COLO668 (cell line): Measurements from ENCODE around the gene GNA14.
"Not testable (repeated sequence)": the region's sequence is repeated elsewhere in the genome, so short reads cannot be mapped to it uniquely, and the experiment has no call there.

Experiments
- DNase-seq: peaks from one replicate; lab custom pipeline; 2025; ENCODE audit not compliant: unreplicated experiment; lab: John Stamatoyannopoulos, UW

GNA14 gene

GRCh38 chr9:77647267-77648233 lies 572 bp downstream of the GNA14 start:
- peak; percentile 63 for DNase-seq

- no peak for DNase-seq
These were observed 4.3 kb downstream of the GNA14 start for GRCh38 chr9:77643871-77644270.

DNA sequence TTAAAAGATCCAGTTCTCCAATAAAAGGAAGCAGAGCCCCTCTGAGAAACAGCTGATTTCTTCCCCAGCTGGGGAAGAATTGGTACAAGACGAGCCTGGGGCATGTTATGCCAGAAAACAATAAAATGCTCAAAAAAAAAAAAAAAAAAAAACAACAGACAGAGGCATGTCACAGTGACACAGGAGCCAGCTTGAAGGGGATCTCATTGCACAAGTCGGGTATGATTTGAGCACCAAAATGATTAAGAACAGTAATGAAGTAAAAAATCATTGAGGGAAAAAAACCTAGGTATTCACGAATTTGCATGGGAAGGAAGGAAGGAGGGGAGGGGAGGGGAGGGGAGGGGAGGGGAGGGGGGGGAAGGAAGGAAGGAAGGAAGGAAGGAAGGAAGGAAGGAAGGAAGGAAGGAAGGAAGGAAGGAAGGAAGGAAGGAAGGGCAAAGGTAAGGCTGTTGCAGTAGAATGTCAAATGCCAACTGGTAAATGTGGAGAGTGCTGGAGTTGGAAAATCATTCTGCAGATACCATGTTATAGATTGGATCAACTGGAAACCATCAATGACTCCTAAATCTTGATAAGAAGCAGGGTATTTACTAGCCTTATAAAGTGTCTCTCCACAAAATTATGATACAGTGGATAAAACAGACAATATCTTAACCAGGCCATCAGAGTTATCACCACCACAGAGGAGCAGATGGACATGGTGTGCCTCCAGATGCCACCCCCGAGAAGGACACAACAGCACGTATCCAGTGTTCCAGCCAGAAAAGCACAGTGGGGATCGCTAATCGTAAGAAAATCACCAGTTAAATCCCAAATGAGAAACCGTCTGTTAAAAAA lies 7.2 kb downstream of the GNA14 start:
- no peak for DNase-seq

- DNase-seq: no peak
These were observed 15.5 kb downstream of the GNA14 start for GRCh38 chr9:77632652-77633051.

DNA sequence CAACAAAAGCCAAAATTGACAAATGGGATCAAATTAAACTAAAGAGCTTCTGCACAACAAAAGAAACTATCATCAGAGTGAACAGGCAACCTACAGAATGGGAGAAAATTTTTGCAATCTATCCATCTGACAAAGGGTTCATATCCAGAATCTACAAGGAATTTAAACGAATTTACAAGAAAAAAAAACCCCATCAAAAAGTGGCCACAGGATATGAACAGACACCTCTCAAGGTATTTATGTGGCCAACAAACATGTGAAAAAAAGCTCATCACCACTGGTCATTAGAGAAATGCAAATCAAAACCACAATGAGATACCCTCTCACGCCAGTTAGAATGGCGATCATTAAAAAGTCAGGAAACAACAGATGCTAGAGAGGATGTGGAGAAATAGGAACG lies 19.3 kb downstream of the GNA14 start:
- DNase-seq: not testable (repeated sequence)

DNA sequence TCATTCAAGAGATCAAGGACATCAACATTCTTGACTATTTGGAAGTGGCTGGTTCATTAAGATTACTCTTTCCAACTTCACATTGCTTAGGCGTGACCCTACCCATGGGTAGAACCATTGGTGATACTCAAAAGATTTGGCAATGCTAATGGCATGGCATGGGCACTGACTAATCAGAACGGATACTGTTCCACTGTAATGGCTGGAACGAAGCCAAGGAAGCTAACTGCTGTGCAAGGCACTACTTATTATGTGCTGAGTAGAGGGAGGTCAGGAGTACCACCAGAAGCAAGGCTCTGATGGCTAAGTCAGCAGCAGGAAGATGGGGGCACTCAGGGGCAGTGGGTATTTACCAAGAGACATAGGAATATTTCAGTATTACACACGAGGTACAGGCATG lies 31.9 kb downstream of the GNA14 start:
- peak; percentile 15 for DNase-seq

- DNase-seq: no peak
These were observed 33.5 kb downstream of the GNA14 start for GRCh38 chr9:77614645-77615044.

- no peak for DNase-seq
These were observed 41.6 kb downstream of the GNA14 start for GRCh38 chr9:77606526-77606925.

- no peak for DNase-seq
These were observed 42.5 kb downstream of the GNA14 start for GRCh38 chr9:77605449-77606220.

- DNase-seq: no peak
These were observed 43.8 kb downstream of the GNA14 start for GRCh38 chr9:77604316-77604715.

DNA sequence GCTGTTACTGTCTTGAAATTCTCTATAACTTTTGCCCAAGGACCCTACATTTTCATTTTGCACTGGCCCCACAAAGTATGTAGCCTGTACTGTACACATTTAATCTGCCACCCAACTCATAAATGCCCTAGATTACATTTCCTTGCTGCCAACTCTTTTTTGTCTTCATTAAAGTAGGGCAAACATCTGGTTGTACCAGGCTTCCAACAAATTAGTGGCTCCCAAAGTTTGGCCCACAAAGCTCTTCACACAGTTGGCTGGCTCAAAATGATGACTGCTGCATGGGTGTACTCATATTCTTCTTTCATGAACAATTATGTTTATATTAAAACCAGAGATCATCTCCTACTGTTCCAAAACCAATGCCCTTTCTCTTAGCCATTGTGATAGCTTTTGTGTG lies 45.3 kb downstream of the GNA14 start:
- DNase-seq: no peak

GRCh38 chr9:77601476-77602099 lies 46.5 kb downstream of the GNA14 start:
- DNase-seq: no peak

GRCh38 chr9:77600810-77601209 lies 47.3 kb downstream of the GNA14 start:
- DNase-seq: no peak

DNA sequence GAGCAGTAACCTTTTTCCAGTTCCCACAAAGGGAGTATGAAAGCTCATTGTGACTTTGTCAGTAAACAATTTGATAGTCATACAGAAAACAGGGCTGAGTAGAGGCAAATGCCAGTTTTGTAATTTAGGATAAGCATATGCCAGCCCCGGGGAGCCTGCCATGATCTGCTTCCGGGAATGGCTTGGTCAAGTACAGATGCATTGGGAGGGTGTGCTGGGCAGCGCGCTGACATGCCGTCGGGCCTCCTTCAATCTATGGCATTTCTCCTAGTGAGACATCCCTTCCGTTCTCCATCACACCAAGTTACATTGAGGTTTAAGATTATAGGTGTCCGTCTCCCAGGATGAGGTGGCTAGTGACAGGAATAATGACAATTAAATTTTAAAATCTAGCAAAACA lies 48.6 kb downstream of the GNA14 start:
- no peak for DNase-seq

DNA sequence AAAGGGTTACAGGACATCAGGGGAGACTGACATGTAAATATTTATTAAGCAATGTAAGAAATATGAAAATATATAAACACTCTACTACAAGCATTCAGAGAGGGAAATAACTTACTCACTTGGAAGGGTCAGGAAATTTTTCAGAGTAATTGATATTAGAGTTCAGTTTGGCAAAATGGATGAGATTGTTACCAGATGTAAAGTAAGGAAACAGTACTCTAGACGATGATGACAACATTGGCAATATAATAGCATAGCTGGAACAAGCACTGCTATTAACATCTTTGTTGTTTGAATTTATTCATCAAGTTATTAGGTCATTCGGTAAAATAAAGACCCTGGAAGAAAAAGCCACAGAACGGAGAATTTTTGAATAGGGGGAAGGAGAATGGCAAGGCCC lies 49.1 kb downstream of the GNA14 start:
- DNase-seq: no peak

GRCh38 chr9:77598524-77598923 lies 49.6 kb downstream of the GNA14 start:
- DNase-seq: peak; percentile 13

GRCh38 chr9:77597057-77597456 lies 51.1 kb downstream of the GNA14 start:
- no peak for DNase-seq

- no peak for DNase-seq
These were observed 52.6 kb downstream of the GNA14 start for GRCh38 chr9:77595426-77596095.

DNA sequence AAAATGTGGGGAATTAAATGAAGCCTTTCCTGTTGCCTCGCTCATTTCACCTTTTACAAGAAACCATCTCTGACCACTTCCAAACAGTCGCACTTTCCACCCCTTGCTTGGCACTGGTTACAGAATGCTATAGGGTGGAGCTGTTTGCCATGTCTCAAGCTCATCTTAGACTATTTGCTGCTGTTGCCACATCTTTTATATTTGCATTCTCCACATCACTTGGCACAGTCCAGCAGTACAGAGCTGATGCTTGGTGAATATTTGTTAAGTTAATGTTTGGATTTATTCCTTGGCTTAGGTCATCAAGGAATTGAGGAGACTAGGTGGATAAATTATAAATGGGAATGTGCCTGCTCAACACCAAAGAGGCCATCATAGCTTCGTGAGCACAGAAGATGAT lies 53.2 kb downstream of the GNA14 start:
- DNase-seq: no peak

DNA sequence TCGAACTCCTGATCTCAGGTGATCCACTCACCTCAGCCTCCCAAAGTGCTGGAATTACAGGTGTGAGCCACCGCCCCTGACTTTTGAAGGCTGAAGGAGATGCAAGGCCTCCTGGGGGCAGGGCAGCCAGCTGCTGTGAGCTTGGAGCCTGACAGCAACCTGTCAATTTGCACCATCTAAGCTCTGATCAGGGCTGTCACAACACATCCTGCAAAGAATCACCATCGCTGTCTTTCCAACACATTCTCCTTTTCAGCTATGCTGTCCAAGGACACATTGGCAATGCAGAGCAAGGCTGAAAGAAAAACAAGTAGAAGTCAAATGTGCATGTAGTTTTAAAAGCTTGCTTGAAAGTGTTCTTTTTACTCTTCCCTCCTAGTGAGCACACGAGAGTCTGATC lies 54.6 kb downstream of the GNA14 start:
- no peak for DNase-seq
